ENCODE results near the gene STRADB. TPM values are rescaled to one million over a fixed set of nuclear protein-coding genes. Genes with fewer than 3 reads are reported as not detected.

The STRADB gene
- total RNA-seq, 1 experiment from 2014 or later, result 28.9 TPM

DNA sequence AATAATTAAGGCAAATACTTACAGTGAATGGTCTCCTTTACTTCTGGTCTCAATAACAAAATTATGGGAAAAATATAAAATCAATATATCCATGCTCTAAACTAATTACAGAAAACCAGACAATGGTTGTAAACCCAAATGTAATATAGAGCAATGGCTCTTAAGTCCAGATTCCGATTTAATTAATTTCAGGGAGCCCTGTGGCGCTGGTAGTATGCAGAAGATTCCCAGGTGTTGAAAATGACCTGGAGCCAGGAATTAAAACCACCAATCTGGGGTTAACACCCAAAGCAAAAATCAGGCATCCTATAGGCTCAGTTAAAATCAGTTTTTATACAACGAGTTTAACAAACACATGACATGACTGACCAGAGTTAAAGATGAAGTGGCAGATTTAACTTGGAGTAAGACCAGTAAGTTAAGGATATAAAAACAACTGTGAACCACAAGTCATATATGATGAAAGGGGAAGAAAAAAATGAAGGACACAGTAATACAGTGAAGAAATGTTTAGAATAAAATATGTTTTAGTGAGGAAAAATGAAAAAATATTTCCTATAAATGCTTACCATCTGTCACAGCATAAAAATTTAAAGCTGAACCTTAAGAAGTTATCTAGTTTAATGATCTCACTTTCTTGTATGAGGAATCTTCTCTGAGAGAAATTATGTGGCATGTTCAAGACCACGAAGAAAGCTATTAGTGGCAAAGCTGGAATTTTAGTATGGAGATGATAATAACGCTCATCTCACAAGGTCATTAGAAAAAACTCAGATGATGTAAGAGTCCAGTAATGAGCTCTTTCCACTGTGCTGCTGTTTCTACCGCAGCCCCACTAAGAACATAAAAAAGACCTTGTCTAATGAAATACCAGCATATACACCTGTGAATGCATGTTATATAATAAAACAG is 48.6 kb upstream of the STRADB start:
- no peak overlapping the region for H3K4me3 ChIP-seq (ENCODE audit: low read length)
- no peak overlapping the region for H3K27ac ChIP-seq (ENCODE audit: low read length)
- H3K9ac ChIP-seq (ENCODE audit: low read length), result no peak overlapping the region
- BruUV-seq (replicated peaks), result no TSS peak
- POLR2A ChIA-PET (ENCODE audit: unreplicated experiment), result no interaction called here
- TF ChIP-seq EZH2phosphoT487 (IDR thresholded peaks at IDR 0.05; ENCODE audit: borderline replicate concordance, low read length) (no peak), EZH2 (IDR thresholded peaks at IDR 0.05; ENCODE audit: low read length, unreplicated experiment) (no peak)
- TF ChIP-seq, protein P1, sequence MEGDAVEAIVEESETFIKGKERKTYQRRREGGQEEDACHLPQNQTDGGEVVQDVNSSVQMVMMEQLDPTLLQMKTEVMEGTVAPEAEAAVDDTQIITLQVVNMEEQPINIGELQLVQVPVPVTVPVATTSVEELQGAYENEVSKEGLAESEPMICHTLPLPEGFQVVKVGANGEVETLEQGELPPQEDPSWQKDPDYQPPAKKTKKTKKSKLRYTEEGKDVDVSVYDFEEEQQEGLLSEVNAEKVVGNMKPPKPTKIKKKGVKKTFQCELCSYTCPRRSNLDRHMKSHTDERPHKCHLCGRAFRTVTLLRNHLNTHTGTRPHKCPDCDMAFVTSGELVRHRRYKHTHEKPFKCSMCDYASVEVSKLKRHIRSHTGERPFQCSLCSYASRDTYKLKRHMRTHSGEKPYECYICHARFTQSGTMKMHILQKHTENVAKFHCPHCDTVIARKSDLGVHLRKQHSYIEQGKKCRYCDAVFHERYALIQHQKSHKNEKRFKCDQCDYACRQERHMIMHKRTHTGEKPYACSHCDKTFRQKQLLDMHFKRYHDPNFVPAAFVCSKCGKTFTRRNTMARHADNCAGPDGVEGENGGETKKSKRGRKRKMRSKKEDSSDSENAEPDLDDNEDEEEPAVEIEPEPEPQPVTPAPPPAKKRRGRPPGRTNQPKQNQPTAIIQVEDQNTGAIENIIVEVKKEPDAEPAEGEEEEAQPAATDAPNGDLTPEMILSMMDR (conservative IDR thresholded peaks at IDR 0.05; ENCODE audit: low read depth, low read length), result no peak
- H3K9me2 ChIP-seq (replicated peaks; ENCODE audit: low read length), result no peaks in the 10 kb centered on the region
- H3K27me3 ChIP-seq (ENCODE audit: low read length), result no peaks in the 10 kb centered on the region
- peaks cover 6% of the 10 kb centered on the region; the same call in 1 of the 2 replicates for H3K36me3 ChIP-seq (ENCODE audit: low read depth, low read length)
- no peak overlapping the region for H2AFZ ChIP-seq (ENCODE audit: low read length)
- CTCF ChIA-PET, result no interaction called here
- peaks cover 8% of the 10 kb centered on the region for H3K4me1 ChIP-seq (ENCODE audit: insufficient read depth, low read length)
- intact Hi-C loops (cut with micrococcal nuclease), result no loop called here
- no peaks in the 10 kb centered on the region for H4K20me1 ChIP-seq (ENCODE audit: low read length)
- no peaks in the 10 kb centered on the region for H3K9me3 ChIP-seq (ENCODE audit: low read length)
- H3F3A ChIP-seq (ENCODE audit: low read length, unreplicated experiment), result no peaks in the 10 kb centered on the region
- DNase-seq (no peak), ATAC-seq (no peak)
- H3K79me2 ChIP-seq (ENCODE audit: low read length), result no peaks in the 10 kb centered on the region
- H3K4me2 ChIP-seq (ENCODE audit: low read length), result no peak overlapping the region

- Histone ChIP-seq H3K4me2 (ENCODE audit: low read length) (no peak overlapping the region), H3K27ac (ENCODE audit: low read length) (no peak overlapping the region), H3K4me3 (ENCODE audit: low read length) (no peak overlapping the region), H3K79me2 (ENCODE audit: low read length) (no peaks in the 10 kb centered on the region), H3K9ac (ENCODE audit: low read length) (no peak overlapping the region), H3F3A (ENCODE audit: low read length, unreplicated experiment) (no peaks in the 10 kb centered on the region), H3K9me3 (ENCODE audit: low read length) (no peaks in the 10 kb centered on the region), H4K20me1 (ENCODE audit: low read length) (no peaks in the 10 kb centered on the region), H3K36me3 (ENCODE audit: low read depth, low read length) (no peaks in the 10 kb centered on the region; the same call in 1 of the 2 replicates), H3K4me1 (ENCODE audit: insufficient read depth, low read length) (peaks cover 8% of the 10 kb centered on the region), H3K27me3 (ENCODE audit: low read length) (no peaks in the 10 kb centered on the region), H2AFZ (ENCODE audit: low read length) (no peak overlapping the region), H3K9me2 (replicated peaks; ENCODE audit: low read length) (no peaks in the 10 kb centered on the region)
- DNase-seq (no peak), ATAC-seq (no peak)
- CTCF ChIA-PET, result no interaction called here
- BruUV-seq (replicated peaks), result no TSS peak
- POLR2A ChIA-PET (ENCODE audit: unreplicated experiment), result no interaction called here
- intact Hi-C loops (cut with micrococcal nuclease), result no loop called here
- TF ChIP-seq EZH2phosphoT487 (IDR thresholded peaks at IDR 0.05; ENCODE audit: borderline replicate concordance, low read length), result no peak
- TF ChIP-seq EZH2 (IDR thresholded peaks at IDR 0.05; ENCODE audit: low read length, unreplicated experiment), result no peak
- TF ChIP-seq, protein P1 (conservative IDR thresholded peaks at IDR 0.05; ENCODE audit: low read depth, low read length), result no peak
Observed at GRCh38 chr2:201403880-201404279, 47.7 kb upstream of the STRADB start.

GRCh38 chr2:201404699-201405280 is 46.8 kb upstream of the STRADB start:
- H3K9me3 ChIP-seq (ENCODE audit: low read length), result no peaks in the 10 kb centered on the region
- no peak overlapping the region for H3K4me2 ChIP-seq (ENCODE audit: low read length)
- H3K9ac ChIP-seq (ENCODE audit: low read length), result no peak overlapping the region
- CTCF ChIA-PET, result no interaction called here
- no peak overlapping the region for H3K27ac ChIP-seq (ENCODE audit: low read length)
- no peak overlapping the region for H2AFZ ChIP-seq (ENCODE audit: low read length)
- H3K4me3 ChIP-seq (ENCODE audit: low read length), result no peak overlapping the region
- TF ChIP-seq EZH2 (IDR thresholded peaks at IDR 0.05; ENCODE audit: low read length, unreplicated experiment), result no peak
- H4K20me1 ChIP-seq (ENCODE audit: low read length), result no peaks in the 10 kb centered on the region
- H3K79me2 ChIP-seq (ENCODE audit: low read length), result no peaks in the 10 kb centered on the region
- no peaks in the 10 kb centered on the region for H3K9me2 ChIP-seq (replicated peaks; ENCODE audit: low read length)
- BruUV-seq (replicated peaks), result no TSS peak
- DNase-seq, result no peak
- no peaks in the 10 kb centered on the region for H3K27me3 ChIP-seq (ENCODE audit: low read length)
- no peaks in the 10 kb centered on the region for H3F3A ChIP-seq (ENCODE audit: low read length, unreplicated experiment)
- ATAC-seq, result no peak
- H3K4me1 ChIP-seq (ENCODE audit: insufficient read depth, low read length), result peaks cover 8% of the 10 kb centered on the region
- no peaks in the 10 kb centered on the region; the same call in 1 of the 2 replicates for H3K36me3 ChIP-seq (ENCODE audit: low read depth, low read length)
- POLR2A ChIA-PET (ENCODE audit: unreplicated experiment), result interaction anchor here (0.6 kb wide), 1 partner anchor 31 kb away, joined by 4 read pairs; no protein-coding TSS in a partner anchor
- intact Hi-C loops (cut with micrococcal nuclease), result no loop called here

Data from PC-3 (cell line).